HepG2 (cell line): ENCODE results near the gene PITPNM2. TPM values are rescaled to one million over a fixed set of nuclear protein-coding genes. Genes with fewer than 3 reads are reported as not detected.
A peak's percentile ranks its signal among the peaks of the same experiment; 100 is the strongest.

Source experiments
- ASH2L ChIP-seq: fragments of 300-600, 200-600 bp; sonication (generic); IDR thresholded peaks from 2 replicates; pipeline ENCODE4 v1.7.0; 2017; ENCODE audit warnings: low read depth, mild to moderate bottlenecking, moderate library complexity, mixed read lengths, low read length; ENCODE audit not compliant: insufficient read length
- ATAD3A ChIP-seq: sonication (generic); formaldehyde crosslinking; IDR thresholded peaks from 2 replicates; pipeline ENCODE4 v1.4.0; 2020; ENCODE audit warnings: missing genetic modification reagents
- CSRNP2 ChIP-seq: sonication (generic); formaldehyde crosslinking; conservative IDR thresholded peaks from 2 replicates; pipeline ENCODE4 v1.8.0; 2022; ENCODE audit warnings: low read depth, missing genetic modification reagents
- ERF ChIP-seq: IDR thresholded peaks from 2 replicates; pipeline ENCODE4 v1.6.1; 2018; ENCODE audit warnings: missing biosample characterization, missing genetic modification reagents
- FOSL2 ChIP-seq: sonication (generic); formaldehyde crosslinking; IDR thresholded peaks from 2 replicates; pipeline ENCODE4 v1.4.0; 2020; ENCODE audit warnings: missing genetic modification reagents
- HOXA3 ChIP-seq: sonication (generic); formaldehyde crosslinking; IDR thresholded peaks from 2 replicates; pipeline ENCODE4 v1.5.0; 2020; ENCODE audit warnings: missing genetic modification reagents
- HOXD1 ChIP-seq: sonication (generic); formaldehyde crosslinking; IDR thresholded peaks from 2 replicates; pipeline ENCODE4 v1.5.0; 2020; ENCODE audit warnings: missing genetic modification reagents
- IRF2 ChIP-seq: IDR thresholded peaks from 2 replicates; pipeline ENCODE4 v1.6.1; 2018; ENCODE audit warnings: missing genetic modification reagents, missing compliant biosample characterization
- NR2F6 ChIP-seq, 2 experiments: IDR thresholded peaks; 2 replicates each; pipeline ENCODE4 v1.6.1; 2016; ENCODE audit warnings: antibody characterized with exemption in 1 of 2, mild to moderate bottlenecking in 1 of 2
- PREB ChIP-seq: sonication (generic); formaldehyde crosslinking; IDR thresholded peaks from 2 replicates; pipeline ENCODE4 v1.4.0; 2020; ENCODE audit warnings: missing genetic modification reagents
- SMAD1 ChIP-seq: sonication (generic); formaldehyde crosslinking; IDR thresholded peaks from 2 replicates; pipeline ENCODE4 v1.4.0; 2020; ENCODE audit warnings: missing genetic modification reagents, low read depth, mild to moderate bottlenecking, borderline replicate concordance
- SMC3 ChIP-seq: IDR thresholded peaks from 2 replicates; pipeline ENCODE4 v1.6.1; 2011; ENCODE audit warnings: low read length, improper control_type of control experiment
- SOX13 ChIP-seq, 3 experiments: fragments of 450-650 bp in 1 of 3; sonication (generic) in 1 of 3; formaldehyde crosslinking in 1 of 3; IDR thresholded peaks in 2 of 3; conservative IDR thresholded peaks in 1 of 3; 2 replicates each; pipeline versions ENCODE4 v1.5.0 to v1.6.1; 2016 to 2020; ENCODE audit warnings: antibody characterized with exemption in 1 of 3, mild to moderate bottlenecking in 1 of 3, missing compliant biosample characterization in 1 of 3, missing genetic modification reagents in 1 of 3, moderate library complexity in 1 of 3
- SSRP1 ChIP-seq: IDR thresholded peaks from 2 replicates; pipeline ENCODE4 v1.6.1; 2016; ENCODE audit warnings: control low read depth
- YEATS2 ChIP-seq: sonication (generic); formaldehyde crosslinking; IDR thresholded peaks from 2 replicates; pipeline ENCODE4 v1.4.0; 2020; ENCODE audit warnings: missing genetic modification reagents, borderline replicate concordance
- ZFP82 ChIP-seq: sonication (generic); formaldehyde crosslinking; IDR thresholded peaks from 2 replicates; pipeline ENCODE4 v1.5.1; 2020; ENCODE audit warnings: mild to moderate bottlenecking, missing genetic modification reagents, borderline replicate concordance
- polyA plus RNA-seq, 8 experiments: library from polyadenylated mRNA; depleted of rRNA in 3 of 8; stranded (reverse) in 7 of 8; unstranded in 1 of 8; fragments of >200 nt; fragmentation: Illumina TruSeq in 4 of 8; extraction: Trizol in 4 of 8; gene quantifications; 2 replicates each; pipeline versions ENCODE4 v1.2.1 to v1.2.3, GENCODE V29; 2011 to 2016; ENCODE audit warnings: low read depth in 4 of 8, missing spikeins in 1 of 8, mixed read lengths in 1 of 8; ENCODE audit not compliant: insufficient read depth in 1 of 8
- total RNA-seq, 5 experiments: library from RNA; depleted of rRNA; stranded (reverse); fragments of >200 nt; fragmentation: Illumina TruSeq; extraction: Trizol; gene quantifications; 2 replicates each; pipeline ENCODE4 v1.2.3, GENCODE V29; 2016; ENCODE audit warnings: low read depth in 1 of 5
- TF ChIP-seq, protein P1 (sequence below): sonication (generic); formaldehyde crosslinking; IDR thresholded peaks from 2 replicates; pipeline ENCODE4 v1.4.0; 2020; ENCODE audit warnings: mild to moderate bottlenecking, low read depth, missing genetic modification reagents
- TF ChIP-seq, protein P2 (sequence below): sonication (generic); formaldehyde crosslinking; IDR thresholded peaks from 2 replicates; pipeline ENCODE4 v1.5.0; 2020; ENCODE audit warnings: mild to moderate bottlenecking, missing genetic modification reagents, borderline replicate concordance
- TF ChIP-seq, protein P3 (sequence below): sonication (generic); formaldehyde crosslinking; IDR thresholded peaks from 2 replicates; pipeline ENCODE4 v1.4.0; 2020; ENCODE audit warnings: missing genetic modification reagents

Gene PITPNM2
- total and polyA plus RNA-seq, 2 of the 13 experiments (the other 11 are each of a cell fraction or from before 2014, with no cell fraction given) = 4.2 to 5.3 TPM

- TF ChIP-seq, protein P1, sequence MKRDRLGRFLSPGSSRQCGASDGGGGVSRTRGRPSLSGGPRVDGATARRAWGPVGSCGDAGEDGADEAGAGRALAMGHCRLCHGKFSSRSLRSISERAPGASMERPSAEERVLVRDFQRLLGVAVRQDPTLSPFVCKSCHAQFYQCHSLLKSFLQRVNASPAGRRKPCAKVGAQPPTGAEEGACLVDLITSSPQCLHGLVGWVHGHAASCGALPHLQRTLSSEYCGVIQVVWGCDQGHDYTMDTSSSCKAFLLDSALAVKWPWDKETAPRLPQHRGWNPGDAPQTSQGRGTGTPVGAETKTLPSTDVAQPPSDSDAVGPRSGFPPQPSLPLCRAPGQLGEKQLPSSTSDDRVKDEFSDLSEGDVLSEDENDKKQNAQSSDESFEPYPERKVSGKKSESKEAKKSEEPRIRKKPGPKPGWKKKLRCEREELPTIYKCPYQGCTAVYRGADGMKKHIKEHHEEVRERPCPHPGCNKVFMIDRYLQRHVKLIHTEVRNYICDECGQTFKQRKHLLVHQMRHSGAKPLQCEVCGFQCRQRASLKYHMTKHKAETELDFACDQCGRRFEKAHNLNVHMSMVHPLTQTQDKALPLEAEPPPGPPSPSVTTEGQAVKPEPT (CRISPR knock-in tag) = no peak
- TF ChIP-seq SOX13 (IDR thresholded peaks at IDR 0.05) (no peak), SOX13 (CRISPR knock-in tag; conservative IDR thresholded peaks at IDR 0.05 in 1 of 2, IDR thresholded peaks at IDR 0.05 in 1 of 2) (no peak), HOXD1 (no peak), SMC3 (no peak), HOXA3 (CRISPR knock-in tag) (0 out of 2 replicates have a peak, but pooled peaks have one; percentile 13), IRF2 (CRISPR knock-in tag) (no peak), ERF (CRISPR knock-in tag) (no peak; the same call in 1 of the 2 replicates), SMAD1 (CRISPR knock-in tag) (no peak), CSRNP2 (CRISPR knock-in tag) (no peak), FOSL2 (CRISPR knock-in tag) (0 out of 2 replicates have a peak, but pooled peaks have one; percentile 8), ZFP82 (CRISPR knock-in tag) (no peak), ATAD3A (CRISPR knock-in tag) (no peak), PREB (no peak), NR2F6 (IDR thresholded peaks at IDR 0.05) (no peak), NR2F6 (CRISPR knock-in tag; IDR thresholded peaks at IDR 0.05) (no peak), SSRP1 (CRISPR knock-in tag) (no peak), ASH2L (no peak), YEATS2 (no peak; the same call in 1 of the 2 replicates)
- TF ChIP-seq, protein P2, sequence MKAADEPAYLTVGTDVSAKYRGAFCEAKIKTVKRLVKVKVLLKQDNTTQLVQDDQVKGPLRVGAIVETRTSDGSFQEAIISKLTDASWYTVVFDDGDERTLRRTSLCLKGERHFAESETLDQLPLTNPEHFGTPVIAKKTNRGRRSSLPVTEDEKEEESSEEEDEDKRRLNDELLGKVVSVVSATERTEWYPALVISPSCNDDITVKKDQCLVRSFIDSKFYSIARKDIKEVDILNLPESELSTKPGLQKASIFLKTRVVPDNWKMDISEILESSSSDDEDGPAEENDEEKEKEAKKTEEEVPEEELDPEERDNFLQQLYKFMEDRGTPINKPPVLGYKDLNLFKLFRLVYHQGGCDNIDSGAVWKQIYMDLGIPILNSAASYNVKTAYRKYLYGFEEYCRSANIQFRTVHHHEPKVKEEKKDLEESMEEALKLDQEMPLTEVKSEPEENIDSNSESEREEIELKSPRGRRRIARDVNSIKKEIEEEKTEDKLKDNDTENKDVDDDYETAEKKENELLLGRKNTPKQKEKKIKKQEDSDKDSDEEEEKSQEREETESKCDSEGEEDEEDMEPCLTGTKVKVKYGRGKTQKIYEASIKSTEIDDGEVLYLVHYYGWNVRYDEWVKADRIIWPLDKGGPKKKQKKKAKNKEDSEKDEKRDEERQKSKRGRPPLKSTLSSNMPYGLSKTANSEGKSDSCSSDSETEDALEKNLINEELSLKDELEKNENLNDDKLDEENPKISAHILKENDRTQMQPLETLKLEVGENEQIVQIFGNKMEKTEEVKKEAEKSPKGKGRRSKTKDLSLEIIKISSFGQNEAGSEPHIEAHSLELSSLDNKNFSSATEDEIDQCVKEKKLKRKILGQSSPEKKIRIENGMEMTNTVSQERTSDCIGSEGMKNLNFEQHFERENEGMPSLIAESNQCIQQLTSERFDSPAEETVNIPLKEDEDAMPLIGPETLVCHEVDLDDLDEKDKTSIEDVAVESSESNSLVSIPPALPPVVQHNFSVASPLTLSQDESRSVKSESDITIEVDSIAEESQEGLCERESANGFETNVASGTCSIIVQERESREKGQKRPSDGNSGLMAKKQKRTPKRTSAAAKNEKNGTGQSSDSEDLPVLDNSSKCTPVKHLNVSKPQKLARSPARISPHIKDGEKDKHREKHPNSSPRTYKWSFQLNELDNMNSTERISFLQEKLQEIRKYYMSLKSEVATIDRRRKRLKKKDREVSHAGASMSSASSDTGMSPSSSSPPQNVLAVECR = 0 out of 2 replicates have a peak, but pooled peaks have one; percentile 22
- TF ChIP-seq, protein P3, sequence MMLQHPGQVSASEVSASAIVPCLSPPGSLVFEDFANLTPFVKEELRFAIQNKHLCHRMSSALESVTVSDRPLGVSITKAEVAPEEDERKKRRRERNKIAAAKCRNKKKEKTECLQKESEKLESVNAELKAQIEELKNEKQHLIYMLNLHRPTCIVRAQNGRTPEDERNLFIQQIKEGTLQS (CRISPR knock-in tag) = no peak
These were observed 10.8 kb downstream of the PITPNM2 start (continued) for GRCh38 chr12:123139926-123140675.
